ENCODE results near the gene SCAF8. TPM values are rescaled to one million over a fixed set of nuclear protein-coding genes. Genes with fewer than 3 reads are reported as not detected.
"Not testable (repeated sequence)": the region's sequence is repeated elsewhere in the genome, so short reads cannot be mapped to it uniquely, and the experiment has no call there.

SCAF8 gene
- polyA plus RNA-seq, 1 donor from 2014 or later, result 34.1 TPM

- Histone ChIP-seq H4K20me1 (ENCODE audit: insufficient read depth) (peaks cover 33% of the 10 kb centered on the region), H3K79me2 (replicated peaks; ENCODE audit: insufficient read depth, low read length) (peaks cover 97% of the 10 kb centered on the region), H3K36me3 (ENCODE audit: insufficient read depth, low read length) (no peaks in the 10 kb centered on the region), H3K4me2 (ENCODE audit: low read length) (no peak overlapping the region), H3K9me3 (ENCODE audit: low read length) (no peaks in the 10 kb centered on the region), H3K27me3 (ENCODE audit: insufficient read depth, low read depth, low read length) (no peaks in the 10 kb centered on the region), H2AFZ (ENCODE audit: low read depth, low read length) (no peak overlapping the region), H3K27ac (ENCODE audit: low read length) (no peak overlapping the region), H3K9ac (ENCODE audit: low read length) (no peak overlapping the region), H3K4me3 (ENCODE audit: low read length) (no peak overlapping the region), H3K9me2 (ENCODE audit: insufficient read depth, low read length) (no peaks in the 10 kb centered on the region), H3F3A (ENCODE audit: insufficient read depth, low read length, poor library complexity, severe bottlenecking) (no peaks in the 10 kb centered on the region)
- no peak for TF ChIP-seq CTCF (IDR thresholded peaks at IDR 0.05; ENCODE audit: poor library complexity, severe bottlenecking)
- TF ChIP-seq POLR2AphosphoS5 (IDR thresholded peaks at IDR 0.05), result no peak
- TF ChIP-seq EZH2 (IDR thresholded peaks at IDR 0.05; ENCODE audit: borderline replicate concordance, insufficient read depth, low read length, poor library complexity, severe bottlenecking), result no peak
- TF ChIP-seq MXI1 (conservative IDR thresholded peaks at IDR 0.05; ENCODE audit: poor library complexity, severe bottlenecking), result no peak
- TF ChIP-seq TAF1 (IDR thresholded peaks at IDR 0.05; ENCODE audit: low read depth), result no peak
- TF ChIP-seq SMC3 (conservative IDR thresholded peaks at IDR 0.05; ENCODE audit: poor library complexity), result no peak
- no peak for TF ChIP-seq EP300 (conservative IDR thresholded peaks at IDR 0.05; ENCODE audit: poor library complexity, severe bottlenecking)
- TF ChIP-seq, protein P1, sequence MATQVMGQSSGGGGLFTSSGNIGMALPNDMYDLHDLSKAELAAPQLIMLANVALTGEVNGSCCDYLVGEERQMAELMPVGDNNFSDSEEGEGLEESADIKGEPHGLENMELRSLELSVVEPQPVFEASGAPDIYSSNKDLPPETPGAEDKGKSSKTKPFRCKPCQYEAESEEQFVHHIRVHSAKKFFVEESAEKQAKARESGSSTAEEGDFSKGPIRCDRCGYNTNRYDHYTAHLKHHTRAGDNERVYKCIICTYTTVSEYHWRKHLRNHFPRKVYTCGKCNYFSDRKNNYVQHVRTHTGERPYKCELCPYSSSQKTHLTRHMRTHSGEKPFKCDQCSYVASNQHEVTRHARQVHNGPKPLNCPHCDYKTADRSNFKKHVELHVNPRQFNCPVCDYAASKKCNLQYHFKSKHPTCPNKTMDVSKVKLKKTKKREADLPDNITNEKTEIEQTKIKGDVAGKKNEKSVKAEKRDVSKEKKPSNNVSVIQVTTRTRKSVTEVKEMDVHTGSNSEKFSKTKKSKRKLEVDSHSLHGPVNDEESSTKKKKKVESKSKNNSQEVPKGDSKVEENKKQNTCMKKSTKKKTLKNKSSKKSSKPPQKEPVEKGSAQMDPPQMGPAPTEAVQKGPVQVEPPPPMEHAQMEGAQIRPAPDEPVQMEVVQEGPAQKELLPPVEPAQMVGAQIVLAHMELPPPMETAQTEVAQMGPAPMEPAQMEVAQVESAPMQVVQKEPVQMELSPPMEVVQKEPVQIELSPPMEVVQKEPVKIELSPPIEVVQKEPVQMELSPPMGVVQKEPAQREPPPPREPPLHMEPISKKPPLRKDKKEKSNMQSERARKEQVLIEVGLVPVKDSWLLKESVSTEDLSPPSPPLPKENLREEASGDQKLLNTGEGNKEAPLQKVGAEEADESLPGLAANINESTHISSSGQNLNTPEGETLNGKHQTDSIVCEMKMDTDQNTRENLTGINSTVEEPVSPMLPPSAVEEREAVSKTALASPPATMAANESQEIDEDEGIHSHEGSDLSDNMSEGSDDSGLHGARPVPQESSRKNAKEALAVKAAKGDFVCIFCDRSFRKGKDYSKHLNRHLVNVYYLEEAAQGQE (IDR thresholded peaks at IDR 0.05; ENCODE audit: borderline replicate concordance), result no peak
- no peak for TF ChIP-seq RAD21 (conservative IDR thresholded peaks at IDR 0.05)
These were observed 9.7 kb downstream of the SCAF8 start for GRCh38 chr6:154742891-154743290.

DNA sequence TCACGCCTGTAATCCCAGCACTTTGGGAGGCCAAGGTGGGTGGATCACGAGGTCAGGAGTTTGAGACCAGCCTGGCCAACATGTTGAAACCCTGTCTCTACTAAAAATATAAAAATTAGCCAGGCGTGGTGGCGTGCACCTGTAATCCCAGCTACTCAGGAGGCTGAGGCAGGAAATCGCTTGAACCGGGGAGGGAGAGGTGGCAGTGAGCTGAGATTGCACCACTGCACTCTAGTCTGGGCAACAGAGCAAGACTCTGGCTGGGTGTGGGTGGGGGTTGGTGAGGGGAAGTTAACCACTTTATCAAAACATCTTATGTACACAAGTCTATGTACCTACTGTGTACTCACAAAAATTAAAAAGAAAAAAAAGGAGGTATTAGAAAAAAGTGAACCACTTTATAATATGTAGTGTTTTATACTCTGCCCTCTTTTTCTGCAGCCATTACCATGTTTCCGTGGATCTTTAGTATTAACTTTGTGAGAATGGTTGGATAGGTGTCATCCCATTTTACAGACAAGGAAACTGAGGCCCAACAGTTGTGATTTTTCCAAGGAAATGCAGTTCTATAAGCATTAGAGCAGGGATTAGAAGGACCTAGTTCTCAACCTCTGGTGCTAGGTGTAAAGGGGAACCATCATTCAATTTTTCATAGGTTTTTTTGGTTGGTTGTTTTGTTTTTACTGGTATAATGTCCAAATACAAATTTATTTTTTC lies 11.0 kb downstream of the SCAF8 start:
- Histone ChIP-seq H4K20me1 (ENCODE audit: insufficient read depth) (peaks cover 22% of the 10 kb centered on the region), H3K79me2 (replicated peaks; ENCODE audit: insufficient read depth, low read length) (peaks cover 97% of the 10 kb centered on the region)
- not testable (repeated sequence) for H3K9me3 ChIP-seq (ENCODE audit: low read length); H3K9me2 ChIP-seq (ENCODE audit: insufficient read depth, low read length); H3K4me2 ChIP-seq (ENCODE audit: low read length); H3K4me3 ChIP-seq (ENCODE audit: low read length); H3K27me3 ChIP-seq (ENCODE audit: insufficient read depth, low read depth, low read length); H3K27ac ChIP-seq (ENCODE audit: low read length); H3K9ac ChIP-seq (ENCODE audit: low read length); H3F3A ChIP-seq (ENCODE audit: insufficient read depth, low read length, poor library complexity, severe bottlenecking); H3K36me3 ChIP-seq (ENCODE audit: insufficient read depth, low read length); H2AFZ ChIP-seq (ENCODE audit: low read depth, low read length)
